ENCODE data around the gene TAF5L. TPM values are rescaled to one million over a fixed set of nuclear protein-coding genes. Genes with fewer than 3 reads are reported as not detected.
"Not testable (repeated sequence)": the region's sequence is repeated elsewhere in the genome, so short reads cannot be mapped to it uniquely, and the experiment has no call there.

Gene TAF5L
- total RNA-seq, 2 donors from 2014 or later: 10.8 to 14.7 TPM

DNA sequence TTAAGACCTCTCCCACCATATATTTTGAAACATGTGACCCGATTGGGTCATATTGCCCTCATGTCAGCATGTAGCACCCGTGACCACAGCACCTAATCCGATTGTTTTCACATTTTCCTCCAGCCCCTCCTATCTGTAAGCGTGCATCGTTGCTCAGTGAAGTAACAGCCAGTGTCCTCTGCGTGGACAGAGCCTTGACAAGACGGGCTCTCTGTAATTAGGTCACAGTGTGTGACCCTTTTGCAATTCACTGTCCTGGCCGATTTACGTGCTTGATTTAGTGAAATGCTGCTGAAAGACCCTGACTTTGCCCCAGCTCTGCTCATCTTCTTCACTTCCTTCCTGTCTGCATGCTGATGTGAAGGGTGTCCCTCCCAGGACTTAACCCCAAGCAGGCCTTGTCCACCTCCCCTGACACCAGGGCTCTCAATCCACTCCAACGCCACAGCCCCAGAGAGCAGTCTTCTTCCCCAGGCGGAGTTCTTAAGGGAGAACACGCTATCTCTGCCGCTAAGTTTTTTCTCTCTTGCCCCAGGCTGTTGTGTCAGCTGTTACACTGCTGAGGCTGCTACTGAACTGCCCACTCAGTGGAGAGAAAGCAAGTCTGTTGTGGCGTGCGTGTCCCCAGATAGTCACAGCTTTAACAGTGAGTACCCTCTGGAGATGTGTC, 19.5 kb upstream of the TAF5L start:
- ATAC-seq (peak in 1 of 2 donors; percentile 56), DNase-seq (no peak)
- intact Hi-C loops (cut with DNase I): no loop called here

DNA sequence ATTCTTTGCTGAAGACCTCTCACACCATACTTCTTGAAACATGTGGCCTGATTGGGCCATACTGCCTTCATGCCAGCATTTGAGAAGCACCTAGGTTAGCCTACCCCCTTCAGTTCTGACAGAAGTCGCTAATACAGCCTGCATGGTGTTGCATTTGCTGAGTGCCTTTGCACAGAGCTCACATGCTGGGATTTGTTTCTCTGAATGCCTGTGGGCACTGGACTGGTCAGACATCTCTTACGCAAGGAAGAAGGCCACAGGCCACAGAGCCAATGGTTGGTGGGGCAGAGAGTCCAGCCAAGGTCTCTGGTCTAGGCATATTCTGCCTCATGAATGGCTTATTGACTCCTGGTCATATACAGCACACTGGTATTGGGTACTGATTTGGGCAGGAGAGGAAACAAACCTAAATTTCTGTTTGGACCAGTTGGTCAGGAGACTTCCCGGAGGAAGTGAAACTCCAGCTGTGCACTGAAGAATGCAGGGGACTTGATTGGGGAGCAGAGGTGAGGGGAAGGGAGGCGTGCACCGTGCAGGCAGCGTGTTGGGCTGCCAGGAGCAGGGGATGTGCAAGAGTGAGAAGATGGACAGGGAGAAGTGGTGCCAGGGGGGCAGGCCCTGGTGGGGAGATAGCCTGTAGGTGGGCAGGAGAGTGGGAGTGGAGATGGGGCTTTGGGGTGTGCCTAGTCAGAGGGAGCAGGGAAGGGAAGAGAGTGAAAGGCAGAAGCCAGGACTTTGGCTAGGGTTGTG, 18.2 kb upstream of the TAF5L start:
- peak; percentile 20 to 68 for ATAC-seq
- intact Hi-C loops (cut with DNase I): no loop called here
- no peak for DNase-seq

DNA sequence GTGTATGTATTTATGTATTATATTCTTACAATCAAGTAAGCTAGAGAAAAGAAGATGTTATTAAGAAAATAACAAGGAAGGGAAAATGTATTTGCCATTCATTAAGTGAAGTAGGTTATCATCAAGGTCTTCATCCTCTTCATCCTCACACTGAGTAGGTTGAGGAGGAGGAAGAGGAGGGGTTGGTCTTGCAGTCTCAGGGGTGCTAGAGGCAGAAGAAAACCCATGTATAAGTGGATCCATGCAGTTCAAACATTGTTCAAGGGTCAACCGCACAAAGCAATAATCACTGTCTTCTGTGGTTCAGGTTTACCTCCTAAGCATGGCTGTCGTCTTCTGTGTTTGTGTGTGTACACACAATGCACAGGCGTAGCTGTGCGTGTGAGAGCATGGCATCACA, 17.0 kb upstream of the TAF5L start:
- DNase-seq (no peak), ATAC-seq (no peak)
- intact Hi-C loops (cut with DNase I): no loop called here

DNA sequence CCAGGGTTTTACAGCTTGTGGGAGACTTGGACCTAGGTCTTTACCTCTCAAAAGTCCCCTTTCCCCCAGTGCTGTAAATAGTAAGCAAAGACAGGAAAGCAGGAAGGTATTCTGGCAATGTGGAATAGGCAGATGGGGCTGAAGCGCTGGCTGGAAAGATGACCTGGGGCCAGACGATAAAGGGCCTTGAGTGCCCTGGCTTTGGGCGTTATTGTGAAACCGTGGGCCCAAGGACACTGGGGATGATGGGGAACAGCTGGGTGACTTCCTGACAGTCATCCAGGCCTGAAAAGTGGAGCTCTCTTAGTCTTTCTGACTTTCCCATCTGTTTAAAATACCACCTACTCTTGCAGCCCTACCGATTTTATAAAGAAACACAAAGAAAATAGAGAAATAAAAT, 16.5 kb upstream of the TAF5L start:
- intact Hi-C loops (cut with DNase I): no loop called here
- ATAC-seq (no peak), DNase-seq (no peak)

DNA sequence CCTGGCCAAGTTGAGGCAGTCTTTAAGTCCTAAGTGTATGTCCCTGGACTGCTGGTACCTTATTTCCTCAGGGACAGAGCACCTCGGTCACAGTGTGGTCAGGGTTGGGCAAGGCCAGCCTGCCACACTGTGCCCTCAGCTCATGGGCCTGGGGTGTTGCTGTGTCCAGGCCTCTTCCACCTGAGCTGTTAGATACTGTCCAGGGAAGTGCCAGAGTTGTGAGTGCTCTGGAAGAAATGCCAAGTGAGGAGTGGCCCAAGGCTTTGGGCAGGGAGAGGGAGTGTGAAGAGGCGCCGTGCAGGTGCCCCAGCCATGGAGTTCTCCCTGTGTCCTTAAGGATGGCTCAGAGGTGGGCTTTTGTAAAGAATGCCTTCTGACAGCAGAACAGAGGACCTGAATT, 15.4 kb upstream of the TAF5L start:
- intact Hi-C loops (cut with DNase I): no loop called here
- ATAC-seq (no peak), DNase-seq (no peak)

DNA sequence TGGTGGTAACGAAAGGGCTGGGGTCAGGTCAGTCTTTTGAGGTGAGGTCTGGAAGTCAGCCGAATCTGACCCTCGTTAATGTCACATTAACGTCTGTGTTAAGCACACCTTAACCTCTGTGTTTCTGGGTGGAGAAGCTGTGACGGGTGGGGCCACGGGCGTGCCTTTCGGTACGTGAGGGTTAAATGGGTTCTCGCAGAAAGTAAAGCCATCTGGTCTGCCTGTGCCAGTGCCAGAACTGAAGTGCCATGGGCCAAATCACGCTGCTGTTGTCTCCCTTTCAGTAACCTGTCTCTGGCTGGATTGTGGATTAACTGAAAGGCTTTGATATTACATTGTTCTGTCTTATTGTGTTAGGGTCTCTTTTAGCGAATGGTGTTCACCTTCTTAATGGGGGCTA, 14.5 kb upstream of the TAF5L start:
- intact Hi-C loops (cut with DNase I): no loop called here
- no peak for ATAC-seq
- no peak for DNase-seq

DNA sequence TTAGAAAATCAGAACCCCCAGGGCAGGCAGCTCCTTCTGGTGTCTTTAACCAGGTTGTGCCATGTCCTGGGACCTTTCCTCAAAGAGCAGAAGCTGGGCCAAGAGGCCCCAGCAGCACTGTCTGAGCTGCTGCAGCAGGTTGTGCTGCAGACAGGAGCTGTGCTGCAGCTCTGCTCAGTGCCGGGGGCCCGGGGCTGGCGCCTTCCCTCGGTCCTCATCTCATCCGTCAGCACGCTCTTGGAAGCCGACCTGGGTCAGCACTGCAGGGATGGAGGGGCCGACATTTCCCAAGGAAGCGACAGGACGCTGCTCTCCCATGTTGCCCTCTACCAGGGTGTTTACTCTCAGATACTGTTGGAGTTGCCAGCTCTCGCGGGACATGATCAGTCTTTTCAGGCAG, 11.8 kb upstream of the TAF5L start:
- no peak for ATAC-seq
- intact Hi-C loops (cut with DNase I): no loop called here
- no peak for DNase-seq

DNA sequence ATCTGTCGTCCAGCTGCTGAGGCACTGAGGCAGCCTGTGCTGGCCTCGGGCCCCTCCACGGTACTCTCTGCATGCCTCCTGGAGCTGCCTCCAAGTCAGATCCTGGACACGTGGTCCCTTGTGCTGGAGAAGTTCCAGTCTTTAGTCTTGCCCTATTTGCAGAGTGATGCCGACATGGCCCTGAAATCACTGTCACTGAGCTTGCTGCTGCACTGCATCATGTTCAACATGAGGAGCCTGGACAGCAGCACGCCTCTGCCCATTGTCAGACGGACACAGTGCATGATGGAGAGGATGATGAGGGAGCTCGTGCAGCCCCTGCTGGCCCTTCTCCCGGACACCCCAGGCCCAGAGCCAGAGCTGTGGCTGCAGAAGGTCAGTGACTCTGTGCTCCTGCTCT, 10.1 kb upstream of the TAF5L start:
- no peak for ATAC-seq
- intact Hi-C loops (cut with DNase I): no loop called here
- DNase-seq: no peak

DNA sequence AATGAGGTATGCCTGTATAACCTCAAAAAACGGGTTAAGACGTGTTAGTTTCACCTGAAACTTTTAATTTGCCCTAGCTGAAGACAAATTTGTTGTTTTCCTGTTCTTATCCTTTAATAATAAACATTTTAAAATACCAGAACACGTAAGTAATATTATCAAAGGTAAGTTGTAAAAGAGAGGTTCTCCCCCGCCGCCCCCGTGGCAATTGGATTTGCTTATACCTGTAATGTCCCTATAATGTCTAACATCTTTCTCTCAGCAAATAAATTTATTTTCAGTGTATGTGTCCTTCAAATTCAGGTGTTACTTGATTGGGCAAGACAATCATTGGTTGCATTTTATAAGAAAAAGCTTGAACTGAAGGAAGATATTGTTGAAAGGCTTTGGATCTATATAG, 6.0 kb upstream of the TAF5L start:
- intact Hi-C loops (cut with DNase I): no loop called here
- DNase-seq: no peak
- ATAC-seq: no peak

DNA sequence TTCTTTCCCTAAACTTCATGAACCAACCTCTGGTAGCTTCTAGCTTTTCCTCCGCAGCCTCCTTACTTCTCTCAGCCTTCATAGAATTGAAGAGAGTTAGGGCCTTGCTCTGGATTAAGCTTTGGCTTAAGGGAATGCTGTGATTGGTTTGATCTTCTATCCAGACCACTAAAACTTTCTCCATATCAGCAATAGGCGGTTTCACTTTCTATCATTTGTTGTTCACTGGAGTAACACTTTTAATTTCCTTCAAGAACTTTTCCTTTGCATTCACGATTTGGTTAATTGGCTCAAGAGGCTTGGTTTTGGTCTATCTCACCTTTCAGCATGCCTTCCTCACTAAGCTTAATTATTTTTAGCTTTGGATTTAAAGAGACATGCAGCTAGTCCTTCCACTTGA, 5.2 kb upstream of the TAF5L start:
- intact Hi-C loops (cut with DNase I): no loop called here
- ATAC-seq: no peak
- DNase-seq: no peak

DNA sequence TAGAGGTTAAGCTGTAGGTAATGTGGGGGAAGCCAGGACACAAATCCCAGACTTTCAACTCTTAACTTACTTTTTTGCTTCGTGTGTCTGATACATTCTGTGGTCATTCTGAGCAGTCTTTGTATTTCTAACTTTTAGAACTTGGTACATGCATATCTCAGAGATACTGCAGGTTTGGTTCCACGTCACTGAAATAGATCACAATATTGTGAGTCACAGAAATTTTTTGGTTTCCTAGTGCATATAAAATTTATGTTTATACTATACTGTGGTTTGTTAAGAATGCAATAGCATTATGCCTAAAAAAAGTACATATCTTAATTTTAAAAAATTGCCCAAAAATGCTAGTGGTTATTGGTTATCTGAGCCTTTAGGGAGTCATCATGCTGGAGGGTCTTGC, 3.3 kb upstream of the TAF5L start:
- ATAC-seq (no peak), DNase-seq (no peak)
- intact Hi-C loops (cut with DNase I): no loop called here

DNA sequence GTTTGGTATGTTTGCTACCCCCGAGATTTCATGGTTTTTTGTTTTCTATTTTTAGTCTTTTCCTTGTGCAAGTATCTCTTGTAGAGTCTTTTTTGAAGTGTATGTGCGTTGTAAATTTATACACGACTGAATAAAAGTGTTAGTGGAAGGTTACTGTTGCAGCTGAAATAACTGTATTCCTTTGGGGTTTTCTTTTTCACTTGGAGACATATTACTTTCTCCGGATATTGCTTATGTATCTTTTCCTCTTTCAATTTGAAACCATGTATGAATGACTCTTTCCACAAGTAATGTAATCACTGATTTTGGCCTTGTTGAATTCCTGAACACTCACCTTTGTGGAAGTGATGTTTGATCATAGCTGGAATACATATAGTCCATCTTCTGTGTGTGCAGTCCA, 1.1 kb upstream of the TAF5L start:
- DNase-seq: no peak
- intact Hi-C loops (cut with DNase I): loop anchor here in 1 of 2 donors (2.0 kb wide), 1 partner anchor 68 kb away; the partner anchor contains the start of gene ABCB10
- ATAC-seq: no peak

DNA sequence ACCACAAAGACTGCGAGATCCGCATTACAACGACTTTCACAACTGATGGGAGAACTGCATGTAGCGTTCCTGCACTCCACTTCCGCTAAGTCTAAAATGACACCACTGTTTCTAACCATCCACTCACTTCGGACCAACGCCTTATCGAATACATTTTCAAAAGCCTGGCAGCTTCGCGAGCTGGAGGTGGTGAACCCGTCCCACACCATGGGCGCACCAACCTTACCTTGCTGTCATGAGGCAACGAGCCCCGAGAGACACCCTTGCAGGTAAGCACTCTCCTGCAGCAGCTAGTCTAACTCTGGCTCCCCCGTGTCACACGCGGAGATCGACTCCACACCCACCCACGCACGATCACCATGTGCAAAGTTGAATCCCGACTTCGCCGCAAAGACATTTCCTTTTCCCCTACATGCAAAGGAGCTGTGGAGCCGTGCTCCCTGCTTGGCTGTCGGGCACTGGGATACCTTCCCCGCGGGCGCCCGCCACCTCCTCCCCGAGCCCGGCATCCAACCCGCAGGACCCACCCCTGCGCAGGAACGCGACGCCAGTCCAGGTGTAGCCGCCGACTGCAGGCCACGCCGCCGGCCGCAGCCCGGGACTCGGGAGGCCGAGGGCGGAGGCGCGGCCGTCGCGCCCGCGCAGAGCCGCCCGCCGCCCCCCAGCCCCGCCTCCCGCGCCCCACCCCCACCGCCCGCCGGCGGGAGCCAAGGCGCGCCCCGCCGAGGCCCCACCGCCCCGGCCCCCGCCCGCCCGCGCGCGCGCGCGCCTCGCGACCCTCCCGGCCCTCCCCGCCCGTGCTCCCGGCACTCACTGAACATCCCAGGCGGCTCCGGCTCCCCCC, 629 bp downstream of the TAF5L start:
- intact Hi-C loops (cut with DNase I): no loop called here
- DNase-seq (peak; percentile 57), ATAC-seq (peak; percentile 51 to 59)

DNA sequence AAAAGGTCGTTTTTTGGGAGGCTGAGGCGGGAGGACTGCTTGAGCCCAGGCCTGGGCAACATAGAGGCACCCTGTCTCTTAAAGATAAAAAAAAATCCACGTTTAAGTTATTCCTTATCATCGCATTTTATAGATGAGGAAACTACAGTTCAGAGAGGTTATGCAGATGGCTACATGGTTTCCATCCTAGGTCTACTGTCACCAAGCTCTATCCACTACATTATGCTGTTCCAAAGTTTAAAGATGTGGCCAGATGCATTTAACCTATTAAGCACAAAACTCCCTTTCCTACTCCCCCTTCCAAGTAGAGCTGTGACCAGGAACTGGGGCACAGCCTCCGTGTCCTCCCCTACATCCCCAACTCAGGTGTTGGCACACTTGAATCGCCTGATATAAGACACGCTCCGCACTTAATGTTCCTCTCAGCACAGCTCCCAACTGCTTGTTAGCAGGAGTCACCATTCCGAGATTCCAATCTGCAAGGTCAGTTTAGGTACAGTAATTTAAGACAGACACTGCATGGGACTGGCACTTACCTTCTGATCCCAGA, 1.3 kb downstream of the TAF5L start:
- intact Hi-C loops (cut with DNase I): loop anchor here in 1 of 2 donors (5.0 kb wide), 1 partner anchor 67 kb away; the partner anchor contains the start of gene ABCB10
- DNase-seq (no peak), ATAC-seq (no peak)

DNA sequence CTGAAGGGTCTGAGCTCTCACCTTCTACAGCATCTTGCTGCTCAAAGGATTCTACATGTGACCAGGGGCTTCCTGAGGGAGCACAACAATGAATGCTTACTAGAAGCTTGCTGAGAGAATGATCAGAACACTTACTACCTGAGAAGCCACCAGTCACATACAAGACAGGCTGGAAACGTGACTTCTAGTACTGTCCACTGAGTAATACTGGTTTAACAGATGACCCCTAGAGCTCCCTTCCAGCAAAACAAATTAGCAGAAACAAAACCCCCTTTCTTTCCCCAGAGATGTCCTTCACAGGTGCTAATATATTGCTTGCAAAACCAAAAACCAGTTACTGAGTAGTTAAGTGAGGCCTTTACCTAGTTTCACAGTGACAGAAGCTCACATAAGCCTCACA, 2.1 kb downstream of the TAF5L start:
- DNase-seq (no peak), ATAC-seq (no peak)
- intact Hi-C loops (cut with DNase I): loop anchor here in 1 of 2 donors (5.0 kb wide), 1 partner anchor 67 kb away; the partner anchor contains the start of gene ABCB10

DNA sequence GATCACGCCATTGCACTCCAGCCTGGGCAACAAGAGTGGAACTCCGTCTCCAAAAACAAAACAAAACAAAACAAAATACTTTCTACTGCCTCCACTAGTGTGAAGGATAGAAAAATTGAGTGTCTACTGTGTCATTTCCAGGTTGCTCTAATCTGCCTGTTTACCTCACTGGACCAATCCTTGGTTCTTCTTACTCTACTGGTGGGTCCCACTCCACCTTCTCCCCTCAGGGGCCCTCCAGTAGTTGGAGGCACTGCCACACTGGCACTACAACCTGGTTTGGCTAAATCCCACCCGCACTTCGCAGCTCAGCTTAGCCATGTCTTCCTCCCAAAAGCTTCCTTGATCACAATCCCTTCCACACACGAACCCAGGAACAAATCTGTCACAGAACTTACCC, 2.7 kb downstream of the TAF5L start:
- ATAC-seq (no peak), DNase-seq (no peak)
- intact Hi-C loops (cut with DNase I): loop anchor here in 1 of 2 donors (5.0 kb wide), 1 partner anchor 66 kb away; the partner anchor contains the start of gene ABCB10

DNA sequence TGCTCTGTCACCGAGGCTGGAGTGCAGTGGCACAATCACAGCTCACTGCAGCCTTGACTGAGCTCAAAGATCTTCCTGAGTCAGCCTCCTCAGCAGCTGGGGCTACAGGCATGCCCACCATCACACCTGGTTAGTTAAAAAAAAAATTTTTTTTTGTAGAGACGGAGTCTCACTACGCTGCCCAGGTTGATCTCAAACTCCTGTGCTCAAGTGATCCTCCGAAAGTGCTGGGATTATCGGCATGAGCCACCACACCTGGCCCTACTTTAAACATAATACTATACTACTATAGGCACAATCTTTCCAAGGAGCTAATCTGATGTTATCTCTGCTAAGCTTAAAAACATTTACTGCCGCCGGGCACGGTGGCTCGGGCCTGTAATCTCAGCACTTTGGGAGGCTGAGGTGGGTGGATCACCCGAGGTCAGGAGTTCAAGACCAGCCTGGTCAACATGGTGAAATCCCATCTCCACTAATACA, 3.2 kb downstream of the TAF5L start:
- intact Hi-C loops (cut with DNase I): loop anchor here in 1 of 2 donors (5.0 kb wide), 1 partner anchor 65 kb away; the partner anchor contains the start of gene ABCB10
- DNase-seq, ATAC-seq: not testable (repeated sequence)

DNA sequence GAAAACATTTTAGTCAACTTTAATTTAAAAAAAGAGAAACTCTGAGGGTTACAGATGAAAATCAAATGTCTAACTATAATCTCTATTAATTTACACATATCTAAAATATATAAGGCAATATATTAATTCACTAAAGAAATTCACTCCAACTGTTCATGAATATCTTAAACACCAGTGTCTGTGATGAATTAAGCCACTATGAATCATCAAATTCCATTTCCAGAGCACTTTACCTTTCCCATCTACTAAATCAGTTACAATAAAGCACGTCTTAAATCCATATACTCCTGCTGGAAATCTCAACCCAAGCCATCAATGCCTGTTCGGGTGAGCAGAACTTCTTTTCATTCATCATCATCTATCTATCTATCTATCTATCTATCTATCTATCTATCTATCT, 4.3 kb downstream of the TAF5L start:
- DNase-seq: no peak
- intact Hi-C loops (cut with DNase I): loop anchor here in 1 of 2 donors (5.0 kb wide), 1 partner anchor 64 kb away; the partner anchor contains the start of gene ABCB10
- no peak for ATAC-seq

DNA sequence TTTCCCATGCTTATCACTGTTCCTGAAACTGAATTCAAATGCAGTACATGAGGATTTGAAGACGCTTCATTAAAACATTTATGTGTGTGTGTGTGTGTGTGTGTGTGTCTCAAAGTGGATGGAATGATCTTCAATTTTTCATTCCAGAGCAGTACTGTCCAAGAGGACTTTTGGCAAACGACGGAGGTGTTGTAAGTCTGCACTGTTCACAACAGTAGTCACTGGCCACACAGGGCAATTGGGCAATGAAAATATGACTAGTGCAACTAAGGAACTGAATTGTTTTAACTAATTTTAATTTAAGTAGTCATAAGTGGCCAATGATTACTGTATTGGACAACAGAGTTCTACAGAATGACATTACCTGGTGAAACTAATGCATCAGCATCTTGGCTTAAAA, 5.0 kb downstream of the TAF5L start:
- ATAC-seq (peak in 1 of 2 donors; percentile 35), DNase-seq (no peak)
- intact Hi-C loops (cut with DNase I): loop anchor here in 1 of 2 donors (5.0 kb wide), 1 partner anchor 64 kb away; the partner anchor contains the start of gene ABCB10

Data from left cardiac atrium (tissue), 4 donors.